Breast epithelium (tissue), 4 donors: ENCODE data around the gene BUB3. TPM values are rescaled to one million over a fixed set of nuclear protein-coding genes. Genes with fewer than 3 reads are reported as not detected.

ENCODE experiments used
- DNase-seq, 2 donors: peaks; one replicate each; pipeline ENCODE4 v3.0.0-alpha.2; 2019; ENCODE audit warnings: low spot score in 2 of 2
- H3K27ac ChIP-seq, 2 donors: fragments of 200-600 bp; sonication (generic) in 1 of 2; one replicate each; pipeline ENCODE4 v1.5.1; 2016 to 2019; ENCODE audit warnings: mild to moderate bottlenecking in 1 of 2
- H3K27me3 ChIP-seq, 2 donors: fragments of 200-600 bp; sonication (generic) in 1 of 2; one replicate each; pipeline versions ENCODE4 v1.5.1 to v1.6.0; 2017 to 2019; ENCODE audit warnings: control low read depth in 1 of 2, mild to moderate bottlenecking in 1 of 2
- H3K36me3 ChIP-seq: fragments of 200-600 bp; one replicate; pipeline ENCODE4 v1.5.1; 2019
- H3K4me1 ChIP-seq, 2 donors: fragments of 200-600 bp; sonication (generic); one replicate each; pipeline ENCODE4 v1.5.1; 2016 to 2019; ENCODE audit warnings: control low read depth in 1 of 2
- H3K4me3 ChIP-seq, 3 donors: fragments of 200-600 bp; sonication (generic); 1 replicate in 2 of 3; 2 replicates in 1 of 3; pipeline ENCODE4 v1.5.1; 2016 to 2019; ENCODE audit warnings: mild to moderate bottlenecking in 3 of 3, moderate library complexity in 2 of 3
- H3K9me3 ChIP-seq, 2 donors: fragments of 200-600 bp; sonication (generic) in 1 of 2; one replicate each; pipeline ENCODE4 v1.5.1; 2016 to 2019; ENCODE audit warnings: control low read depth in 1 of 2
- CTCF ChIP-seq, 3 donors: fragments of 450-650 bp; IDR thresholded peaks; one replicate each; pipeline ENCODE4 v1.5.1; 2016 to 2017; ENCODE audit warnings: antibody characterized with exemption in 3 of 3, mild to moderate bottlenecking in 3 of 3, moderate library complexity in 3 of 3
- POLR2A ChIP-seq: fragments of 450-650 bp; IDR thresholded peaks from one replicate; pipeline ENCODE4 v1.6.1; 2016; ENCODE audit warnings: antibody characterized with exemption, mild to moderate bottlenecking, moderate library complexity
- POLR2AphosphoS5 ChIP-seq, 3 donors: sonication (generic); formaldehyde crosslinking; IDR thresholded peaks; one replicate each; pipeline ENCODE4 v1.6.1; 2017; ENCODE audit warnings: antibody characterized with exemption in 3 of 3
- intact Hi-C: fragments of 100-400 bp; cut with DNase I; formaldehyde crosslinking; loops from one replicate; pipeline ENCODE4 v1.15.1; 2023; ENCODE audit warnings: low total_unique reads
- total RNA-seq, 3 donors: library from RNA; depleted of rRNA; stranded (reverse); fragments of >200 nt; gene quantifications; one replicate each; pipeline ENCODE4 v1.1.0, GENCODE V29; 2016

Gene BUB3
- total RNA-seq, 3 donors from 2014 or later, result 96.4 to 100 (median 98.1) TPM

- Histone ChIP-seq H3K9me3 (no peaks in the 10 kb centered on the region), H3K27me3 (peaks cover 21 to 100% of the 10 kb centered on the region in 2 donors), H3K36me3 (no peaks in the 10 kb centered on the region), H3K27ac (no peak overlapping the region), H3K4me3 (no peak overlapping the region), H3K4me1 (peaks cover 0 to 4% of the 10 kb centered on the region in 2 donors)
- no peak for TF ChIP-seq CTCF (IDR thresholded peaks at IDR 0.05)
- no peak for TF ChIP-seq POLR2A
- TF ChIP-seq POLR2AphosphoS5 (IDR thresholded peaks at IDR 0.05), result no peak
- intact Hi-C loops, result no loop called here
- no peak for DNase-seq
Measured at GRCh38 chr10:123141791-123142700, 12.2 kb upstream of the BUB3 start.

- Histone ChIP-seq H3K36me3 (no peaks in the 10 kb centered on the region), H3K27me3 (peaks cover 23 to 100% of the 10 kb centered on the region in 2 donors), H3K4me3 (no peak overlapping the region), H3K9me3 (no peaks in the 10 kb centered on the region), H3K4me1 (peaks cover 2 to 6% of the 10 kb centered on the region in 2 donors), H3K27ac (no peak overlapping the region)
- intact Hi-C loops, result no loop called here
- DNase-seq, result no peak
- TF ChIP-seq CTCF (IDR thresholded peaks at IDR 0.05) (no peak), POLR2AphosphoS5 (IDR thresholded peaks at IDR 0.05) (no peak)
Measured at GRCh38 chr10:123142701-123143161, 11.5 kb upstream of the BUB3 start.

GRCh38 chr10:123143162-123143824 lies 10.9 kb upstream of the BUB3 start:
- Histone ChIP-seq H3K36me3 (no peaks in the 10 kb centered on the region), H3K27me3 (peaks cover 24 to 100% of the 10 kb centered on the region in 2 donors), H3K4me1 (peaks cover 5 to 12% of the 10 kb centered on the region in 2 donors), H3K27ac (no peak overlapping the region), H3K9me3 (no peaks in the 10 kb centered on the region), H3K4me3 (no peak overlapping the region)
- DNase-seq, result no peak
- TF ChIP-seq CTCF (IDR thresholded peaks at IDR 0.05) (no peak), POLR2A (no peak), POLR2AphosphoS5 (IDR thresholded peaks at IDR 0.05) (no peak)
- intact Hi-C loops, result no loop called here

- DNase-seq, result no peak
- H3K4me1 ChIP-seq, result peaks cover 5 to 17% of the 10 kb centered on the region in 2 donors
- TF ChIP-seq POLR2A (no peak), POLR2AphosphoS5 (IDR thresholded peaks at IDR 0.05) (no peak), CTCF (IDR thresholded peaks at IDR 0.05) (no peak)
- H3K27me3 ChIP-seq, result peaks cover 26 to 100% of the 10 kb centered on the region in 2 donors
- H3K27ac ChIP-seq, result no peak overlapping the region
- no peaks in the 10 kb centered on the region for H3K9me3 ChIP-seq
- no peak overlapping the region for H3K4me3 ChIP-seq
- intact Hi-C loops, result no loop called here
- no peaks in the 10 kb centered on the region for H3K36me3 ChIP-seq
Measured at GRCh38 chr10:123143825-123144168, 10.4 kb upstream of the BUB3 start.
